HG03139 (cell line): ENCODE measurements around the gene CALML3.

Source experiments
- ATAC-seq: cut with Tn5 transposase; IDR thresholded peaks from one replicate; pipeline ENCODE4 v1.9.1; 2021; ENCODE audit not compliant: unreplicated experiment

CALML3 gene

DNA sequence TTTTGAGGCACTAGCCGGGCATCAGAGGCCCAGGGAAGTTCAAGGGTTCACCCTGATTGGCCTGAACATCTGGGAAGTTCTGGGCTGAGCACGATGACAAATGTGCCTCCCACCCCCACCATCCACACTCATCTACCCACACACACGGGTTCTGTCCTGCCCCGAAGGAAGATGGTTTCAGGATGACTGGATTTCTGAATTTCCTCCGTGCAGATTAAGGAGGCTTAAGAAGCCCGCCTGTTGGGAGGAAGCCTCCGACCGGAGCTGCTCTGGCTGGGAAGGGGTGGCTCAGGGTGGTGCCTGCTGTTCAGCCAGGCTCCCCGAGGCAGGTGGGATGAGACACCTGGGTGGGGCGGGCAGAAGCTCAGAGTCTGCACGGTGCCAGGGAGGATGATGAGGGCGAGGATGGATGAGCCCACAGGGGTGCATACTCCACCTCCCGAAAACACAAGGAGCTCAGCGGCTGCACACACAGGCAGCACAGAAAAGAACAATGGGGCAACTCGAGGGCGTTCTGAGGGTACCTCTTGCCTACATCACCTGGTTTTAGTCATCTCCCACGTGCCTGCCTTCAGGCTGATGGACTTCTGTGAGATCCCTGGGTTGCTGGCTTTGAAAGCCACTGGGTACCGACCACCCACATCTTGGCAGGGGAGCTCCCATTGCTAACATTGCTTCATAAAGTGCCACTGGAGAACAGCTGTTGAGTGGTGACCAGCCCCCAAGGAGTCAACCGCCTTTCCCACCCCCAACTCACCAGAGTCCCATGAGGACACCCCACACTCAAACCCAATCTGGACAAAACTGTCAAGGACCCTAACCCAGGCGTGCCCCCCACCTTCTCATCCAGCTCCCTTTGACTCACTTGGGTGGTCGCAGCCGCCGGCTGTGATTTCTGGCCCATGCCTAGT is 41.2 kb downstream of the CALML3 start:
- ATAC-seq: no peak

DNA sequence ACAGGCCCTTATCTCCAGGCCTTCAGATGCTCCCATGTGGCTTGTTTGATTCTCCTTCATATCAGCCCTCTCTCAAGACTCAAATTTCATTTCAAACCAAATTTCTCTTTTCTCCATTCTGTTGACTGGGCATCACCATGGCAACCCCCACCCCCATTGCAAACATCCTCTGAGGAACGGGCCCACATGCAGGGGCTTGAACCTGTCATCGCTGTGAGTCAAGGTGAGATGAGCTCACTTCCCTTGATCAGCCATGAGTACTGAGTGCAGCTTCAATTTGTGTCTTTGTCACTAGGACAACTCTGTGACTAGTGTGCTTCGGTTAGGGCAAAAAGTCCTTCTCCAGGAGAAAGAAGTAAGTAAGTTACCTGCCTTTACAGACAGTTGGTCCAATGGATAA is 41.9 kb downstream of the CALML3 start:
- no peak for ATAC-seq

DNA sequence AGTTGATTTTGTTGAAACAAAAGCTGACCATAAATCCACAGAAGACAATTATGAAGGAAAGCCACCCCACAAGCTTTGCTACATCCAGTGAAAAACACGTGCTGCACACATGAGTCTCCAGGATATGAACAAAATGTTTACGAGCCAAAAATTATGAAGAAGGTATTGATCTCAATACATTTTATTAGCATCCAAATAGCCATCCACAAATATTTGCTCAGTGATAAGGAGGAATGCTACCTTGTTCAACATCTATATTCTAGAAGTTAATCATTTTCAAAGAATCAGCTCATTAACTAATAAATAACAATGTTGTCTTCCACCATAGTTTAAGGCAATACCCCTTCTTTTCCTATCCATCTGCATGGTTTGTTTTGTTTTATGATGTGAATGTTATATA is 42.7 kb downstream of the CALML3 start:
- no peak for ATAC-seq

DNA sequence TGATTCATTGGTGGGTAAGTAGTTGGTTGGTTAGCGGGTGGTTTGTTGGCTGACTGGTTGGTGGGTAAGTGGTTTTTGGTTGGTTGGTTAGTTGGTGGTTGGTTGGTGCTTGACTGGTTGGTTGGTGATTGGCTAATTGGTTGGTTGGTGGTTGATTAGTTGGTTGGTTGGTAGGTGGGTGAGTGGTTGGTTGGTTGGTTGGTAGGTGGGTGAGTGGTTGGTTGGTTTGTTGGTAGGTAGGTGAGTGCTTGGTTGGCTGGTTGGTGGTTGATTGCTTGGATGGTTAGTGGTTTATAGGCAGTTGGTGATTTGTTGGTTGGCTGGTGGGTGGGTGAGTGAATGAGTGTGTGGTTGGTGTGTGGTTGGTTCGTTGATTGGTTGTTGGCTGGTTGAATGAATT is 44.2 kb downstream of the CALML3 start:
- no peak for ATAC-seq

DNA sequence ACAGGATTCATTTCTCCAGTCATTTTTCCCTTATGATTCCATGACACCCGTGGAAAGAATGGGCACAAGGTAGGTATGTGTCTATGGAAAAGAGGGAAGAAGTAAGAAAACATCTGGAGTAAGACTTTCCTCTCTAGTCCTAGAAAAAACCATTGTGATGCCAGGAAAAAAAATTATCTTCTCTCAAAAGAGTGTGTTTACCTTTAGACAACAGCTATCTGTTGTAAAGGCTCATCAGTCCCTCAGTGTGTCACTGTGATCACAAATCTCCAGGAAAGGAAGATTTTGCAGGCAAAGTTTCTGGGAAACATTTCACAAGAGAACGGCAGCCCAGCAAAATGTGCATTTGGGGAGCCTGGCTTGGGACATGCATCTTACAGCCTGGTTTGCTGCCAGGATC is 44.8 kb downstream of the CALML3 start:
- no peak for ATAC-seq

DNA sequence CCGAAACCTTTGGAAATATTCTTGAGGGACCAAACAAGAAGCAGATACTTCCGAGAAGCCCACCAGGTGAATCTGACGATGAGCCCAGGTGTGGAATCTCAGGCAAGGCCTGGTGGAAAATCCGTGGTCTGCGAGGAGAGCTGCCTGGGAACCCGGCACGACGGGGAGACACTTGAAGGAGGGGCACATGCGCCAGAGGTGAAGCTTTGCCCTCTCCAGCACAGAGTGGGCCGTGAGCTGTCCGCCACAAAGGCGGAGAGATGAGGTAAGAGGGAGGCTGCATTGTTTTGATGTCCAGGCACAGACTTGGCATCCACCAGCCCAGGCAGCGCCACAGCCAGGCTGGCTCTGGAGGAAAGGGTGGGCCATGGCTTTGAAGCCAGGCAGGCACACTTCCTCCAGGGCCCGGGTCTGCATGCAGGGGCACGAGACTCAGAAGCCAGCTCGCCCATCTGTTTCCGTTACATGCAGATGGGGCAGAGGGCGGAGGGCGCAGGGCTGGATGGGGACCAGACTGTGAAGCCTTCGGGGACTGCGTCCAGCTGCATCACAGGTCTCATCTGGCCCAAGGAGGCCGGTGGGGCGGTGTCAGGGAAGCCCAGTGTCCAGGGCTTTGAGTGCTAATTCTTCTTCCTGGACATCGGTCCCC is 45.4 kb downstream of the CALML3 start:
- ATAC-seq: no peak

DNA sequence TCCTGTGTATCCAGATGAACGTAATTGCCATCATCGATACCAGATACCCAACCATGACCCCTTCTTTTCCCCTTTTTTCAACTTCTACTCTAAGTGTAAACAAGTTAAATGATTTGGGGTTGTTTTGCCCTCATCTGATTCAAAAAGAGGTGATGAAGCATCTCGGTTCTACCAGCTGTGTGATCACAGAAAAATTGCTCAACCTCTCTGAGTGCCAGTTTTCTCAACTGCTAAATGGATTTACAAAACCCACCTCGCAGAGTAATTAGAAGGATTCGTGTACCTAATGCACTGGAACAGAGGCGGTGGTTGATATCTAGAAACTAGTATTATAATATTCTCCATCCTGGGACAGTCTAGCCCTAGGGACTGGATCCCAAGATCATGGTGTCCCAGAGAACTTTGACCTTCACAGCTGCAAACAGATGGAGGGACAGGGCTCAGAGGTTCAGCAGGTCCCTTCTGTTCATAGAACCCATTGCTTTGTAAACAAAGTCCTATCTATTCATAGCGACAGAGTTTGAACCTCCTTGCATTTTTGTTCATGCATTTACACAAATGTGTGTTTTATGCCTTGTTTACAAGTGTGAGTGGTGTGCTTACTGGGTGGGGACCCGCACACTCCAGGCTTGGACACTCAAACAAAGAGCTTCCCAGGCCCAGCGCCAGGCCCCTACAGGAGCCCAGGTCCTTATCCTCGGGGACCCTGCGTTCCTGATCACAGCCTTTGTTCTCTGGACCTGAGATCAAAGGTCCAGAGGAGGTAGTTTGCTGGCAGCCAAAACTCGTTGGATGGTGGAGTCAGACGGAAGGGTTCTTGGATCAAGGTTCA is 46.4 kb downstream of the CALML3 start:
- no peak for ATAC-seq

DNA sequence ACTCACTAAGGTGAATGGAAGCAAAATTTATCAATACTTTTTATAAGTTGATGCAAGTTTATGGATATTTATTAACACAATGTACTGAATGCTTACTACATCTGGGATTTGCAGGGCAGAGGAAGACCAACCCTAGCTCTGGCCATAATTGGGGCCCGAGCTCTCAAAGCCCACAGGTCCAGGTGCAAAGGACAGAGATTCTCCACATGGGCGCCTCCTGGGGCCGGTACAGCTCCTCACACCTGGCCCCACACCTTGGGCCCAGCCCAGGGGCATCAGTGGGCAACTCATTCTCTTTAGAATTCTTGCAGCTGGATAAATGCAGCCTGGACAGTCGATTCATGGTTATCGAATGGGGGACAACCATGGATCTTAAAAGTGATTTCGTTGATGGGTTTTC is 47.1 kb downstream of the CALML3 start:
- ATAC-seq: no peak

DNA sequence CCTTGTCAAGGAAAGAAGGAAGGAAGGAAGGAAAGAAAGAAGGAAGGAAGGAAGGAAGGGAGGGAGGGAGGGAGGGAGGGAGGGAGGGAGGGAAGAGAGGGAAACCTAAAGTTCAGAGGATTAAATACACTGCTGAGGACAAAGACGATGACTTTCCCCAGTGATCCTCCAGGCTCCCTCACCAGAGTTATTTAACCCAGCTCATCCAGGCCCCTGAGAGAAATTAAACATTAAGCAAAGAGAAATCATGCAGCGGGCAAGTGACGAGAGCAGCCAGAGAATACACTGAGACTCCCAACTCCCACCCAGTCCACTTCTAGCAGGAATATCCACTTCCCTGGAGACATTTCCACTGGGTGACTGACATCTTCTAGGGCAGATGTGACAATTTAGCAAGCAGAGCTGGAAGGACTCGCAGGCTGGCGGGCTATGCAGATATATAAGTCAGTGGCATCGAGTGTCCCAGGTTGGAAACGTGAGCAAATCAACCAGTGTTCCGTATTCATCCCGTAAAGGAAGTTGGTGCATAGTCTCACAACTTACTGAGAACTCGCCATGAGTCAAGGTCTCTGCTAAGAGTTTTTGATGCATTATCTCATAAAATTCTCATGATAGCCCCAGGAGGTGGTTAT is 48.7 kb downstream of the CALML3 start:
- ATAC-seq: no peak

DNA sequence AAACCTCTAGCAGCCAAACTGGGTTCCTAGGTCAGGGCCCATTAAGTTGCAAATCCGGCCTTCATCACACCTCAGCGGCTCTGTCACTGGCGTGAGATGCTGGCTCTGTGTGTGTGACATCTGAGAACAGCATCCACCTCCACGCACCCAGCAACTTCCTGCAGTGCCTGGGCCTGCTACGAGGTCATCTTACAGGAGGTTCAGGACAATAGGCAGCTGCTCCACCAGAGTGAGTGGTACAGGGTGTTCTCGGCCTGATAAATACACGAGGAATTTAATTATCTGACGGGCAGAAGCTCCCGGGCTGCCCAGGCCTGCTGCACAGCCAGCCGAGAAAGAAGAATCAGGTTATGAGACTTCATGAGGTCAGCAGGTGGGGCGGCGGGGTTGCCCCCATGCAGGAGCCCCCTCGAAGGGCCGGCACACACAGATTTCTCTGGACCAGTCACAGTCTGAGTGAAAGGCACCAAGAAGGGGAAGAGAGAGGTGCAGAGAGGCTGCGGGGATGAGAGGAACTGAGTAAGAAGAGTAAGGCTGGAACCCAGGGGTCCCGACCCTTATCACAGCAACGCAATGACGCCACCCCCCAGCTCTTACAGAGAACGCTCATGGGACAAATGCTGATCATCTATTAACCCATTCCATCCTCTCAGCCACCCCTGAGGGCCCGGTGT is 49.3 kb downstream of the CALML3 start:
- no peak for ATAC-seq

DNA sequence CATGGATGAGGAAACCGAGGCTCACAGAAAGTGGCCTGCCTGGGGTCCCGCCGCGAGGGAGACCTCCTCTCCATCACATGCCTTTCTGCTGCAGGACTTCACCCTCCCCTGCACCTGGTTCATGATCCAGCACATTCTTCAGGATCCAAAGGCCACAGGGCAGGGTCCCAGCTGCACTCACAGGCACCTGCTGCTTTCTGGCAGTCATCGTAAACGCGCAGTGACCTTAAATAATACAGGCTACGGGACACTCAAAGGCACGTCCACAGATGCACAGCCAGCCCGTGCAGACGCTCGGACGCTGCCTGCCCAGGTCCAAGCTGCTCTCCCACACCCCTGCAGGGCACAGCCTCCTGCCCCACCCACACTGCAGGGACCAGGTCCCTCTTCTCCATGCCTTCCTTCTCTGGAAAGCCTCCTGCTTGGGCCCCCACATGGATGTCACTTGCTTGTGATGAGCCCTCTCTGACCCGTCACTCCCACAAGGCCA is 49.9 kb downstream of the CALML3 start:
- no peak for ATAC-seq

DNA sequence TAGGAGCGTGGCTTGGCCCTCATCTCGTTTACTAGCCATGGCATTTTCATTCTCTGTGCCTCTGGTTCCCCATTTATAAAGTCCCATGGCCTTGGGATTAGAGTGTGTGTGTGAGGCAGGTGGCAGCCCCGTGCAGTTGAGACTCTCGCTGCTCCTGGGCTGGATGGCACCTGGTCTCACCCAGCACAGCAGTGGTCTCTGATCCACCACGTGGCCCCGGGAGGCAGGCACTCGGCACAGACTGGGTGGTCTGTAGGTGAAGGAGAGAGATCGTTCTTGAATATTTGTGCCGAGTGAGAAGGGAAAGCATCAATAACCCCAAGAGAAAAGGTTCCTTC is 50.4 kb downstream of the CALML3 start:
- ATAC-seq: no peak

DNA sequence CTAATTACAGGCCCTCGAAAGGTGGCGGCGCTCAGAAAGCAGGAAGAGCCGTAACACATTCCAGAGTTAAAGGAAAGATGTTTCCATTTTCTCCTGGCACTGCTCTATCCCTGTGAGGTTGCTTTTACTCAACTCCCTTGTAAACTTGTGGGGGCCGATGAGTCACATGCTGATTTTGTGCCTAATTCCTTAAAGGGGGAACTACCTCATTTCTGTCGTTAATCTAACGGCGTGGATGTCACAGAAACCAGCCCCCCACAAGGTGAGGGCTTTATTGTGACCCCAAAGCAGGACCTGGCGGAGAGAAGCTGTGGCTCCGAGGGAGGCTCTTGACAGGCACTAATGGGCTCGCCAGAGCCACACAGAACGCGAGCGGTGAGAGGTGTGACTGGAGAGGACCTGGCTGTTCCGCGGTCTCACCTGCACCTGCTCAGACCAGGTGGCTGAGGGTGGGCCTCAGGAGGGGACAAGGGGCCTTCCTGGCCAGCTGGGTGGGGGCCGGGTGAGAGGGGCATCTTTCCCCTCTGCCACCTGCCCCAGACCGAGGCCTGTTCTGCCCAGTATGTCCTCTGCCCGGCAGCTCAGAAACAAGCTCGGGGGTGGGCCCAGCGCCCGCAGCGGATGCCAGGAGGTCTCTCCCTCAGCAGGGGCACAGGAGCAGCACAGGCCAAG is 50.9 kb downstream of the CALML3 start:
- ATAC-seq: no peak

DNA sequence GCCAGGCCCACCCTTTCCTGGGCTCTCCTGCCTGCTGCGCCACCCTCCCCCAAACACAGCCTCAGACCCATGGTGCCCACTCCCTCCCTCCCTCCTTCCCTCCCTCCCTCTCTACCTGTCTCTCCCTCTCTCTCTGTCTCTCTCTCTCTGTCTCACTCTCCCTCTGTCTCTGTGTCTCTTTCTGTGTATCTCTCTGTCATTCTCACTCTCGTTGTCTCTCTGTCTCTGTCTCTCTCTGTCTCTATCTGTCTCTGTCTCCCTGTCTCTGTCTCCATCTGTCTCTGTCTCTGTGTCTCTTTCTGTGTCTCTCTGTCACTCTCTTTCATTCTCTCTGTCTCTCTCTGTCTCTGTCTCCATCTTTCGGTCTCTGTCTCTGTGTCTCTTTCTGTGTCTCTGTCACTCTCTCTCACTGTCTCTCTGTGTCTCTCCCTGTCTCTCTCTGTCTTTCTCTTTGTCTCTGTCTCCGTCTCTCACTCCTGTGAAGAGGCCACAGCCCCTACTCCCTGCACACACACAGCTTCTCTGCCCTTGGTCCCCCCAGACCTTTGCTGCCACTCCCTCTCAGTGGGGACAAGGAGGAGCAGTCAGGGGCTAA is 51.5 kb downstream of the CALML3 start:
- no peak for ATAC-seq
